Fibroblast of mammary gland (primary cell): Measurements from ENCODE around the gene MYO7A.

Experiments
- DNase-seq: peaks from one replicate; pipeline ENCODE4 v3.0.0-alpha.2; 2010; ENCODE audit warnings: low read depth
- H3K4me3 ChIP-seq: 2 replicates; pipeline ENCODE4 v1.5.1; 2011; ENCODE audit warnings: low read depth, mild to moderate bottlenecking, low read length, moderate library complexity; ENCODE audit not compliant: control insufficient read depth
- CTCF ChIP-seq: conservative IDR thresholded peaks from 2 replicates; pipeline ENCODE4 v1.5.1; 2011; ENCODE audit warnings: low read depth, low read length, inconsistent platforms; ENCODE audit not compliant: control insufficient read depth, insufficient read depth

Gene MYO7A

DNA sequence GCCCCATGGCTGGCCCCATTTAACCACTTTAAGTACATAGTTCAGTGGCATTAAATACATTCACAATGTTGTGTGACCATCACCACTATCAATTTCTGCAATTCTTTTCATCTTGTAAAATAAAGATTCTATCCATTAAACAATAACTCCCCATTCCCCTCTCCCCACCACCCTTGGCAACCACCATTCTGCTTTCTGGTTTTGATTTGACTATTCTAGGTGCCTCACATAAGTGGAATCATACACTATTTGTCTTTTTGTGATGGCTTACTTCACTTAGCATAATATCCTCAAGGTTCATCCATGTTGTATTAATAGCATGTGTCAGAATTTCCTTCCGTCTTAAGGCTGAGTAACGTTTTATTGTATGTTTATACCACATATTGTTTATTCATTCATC is 7.0 kb downstream of the MYO7A start:
- no peak for TF ChIP-seq CTCF

DNA sequence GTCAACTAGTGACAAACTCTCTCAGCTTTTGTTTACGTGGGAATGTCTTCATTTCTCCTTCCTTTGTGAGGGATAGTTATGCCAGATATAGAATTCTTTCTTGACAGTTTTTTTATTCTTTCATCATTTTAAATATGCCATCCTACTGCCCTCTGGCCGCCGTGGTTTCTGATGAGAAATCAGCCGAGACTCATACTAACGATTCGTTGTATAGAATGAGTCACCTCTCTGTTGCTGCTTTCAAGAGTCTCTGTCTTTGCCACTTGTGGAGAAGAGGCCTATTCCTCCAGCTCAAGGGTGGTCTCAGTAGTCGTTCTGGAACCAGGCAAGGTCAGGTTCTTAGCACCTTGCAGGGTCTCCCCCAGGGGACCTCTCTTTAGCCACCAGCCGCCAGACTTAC is 8.0 kb downstream of the MYO7A start:
- peak; percentile 51 for DNase-seq
- H3K4me3 ChIP-seq: no peak overlapping the region
- TF ChIP-seq CTCF: no peak

More for the DNA sequence above, 7.0 kb downstream of the MYO7A start:
- H3K4me3 ChIP-seq: no peak overlapping the region
- DNase-seq: no peak

- H3K4me3 ChIP-seq: no peak overlapping the region
- no peak for TF ChIP-seq CTCF
- no peak for DNase-seq
These were observed 8.9 kb downstream of the MYO7A start for GRCh38 chr11:77136784-77137420.

GRCh38 chr11:77137421-77137820 is 9.4 kb downstream of the MYO7A start:
- no peak overlapping the region for H3K4me3 ChIP-seq
- DNase-seq: no peak
- TF ChIP-seq CTCF: no peak

- H3K4me3 ChIP-seq: no peak overlapping the region
- TF ChIP-seq CTCF: no peak
- no peak for DNase-seq
These were observed 10.1 kb downstream of the MYO7A start for GRCh38 chr11:77138106-77138649.

DNA sequence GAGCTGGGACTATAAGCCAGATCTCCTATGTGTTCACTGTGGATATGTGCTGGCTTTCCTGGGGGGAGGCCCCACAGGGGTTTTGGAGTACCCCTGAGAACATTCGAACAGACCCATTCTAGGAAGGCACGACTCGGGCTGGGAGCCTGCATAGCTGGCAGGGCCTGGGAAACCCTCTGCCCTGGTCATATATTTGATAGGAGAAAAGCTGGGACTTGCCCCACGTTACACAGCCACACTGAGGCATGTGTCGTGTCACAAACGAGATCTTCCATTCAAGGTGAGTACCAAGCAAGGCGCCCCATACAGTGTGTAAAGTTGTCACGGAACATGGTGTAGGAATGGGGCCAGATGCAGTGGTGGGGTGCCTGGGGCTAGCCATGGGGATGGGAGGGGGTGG is 11.2 kb downstream of the MYO7A start:
- TF ChIP-seq CTCF: no peak
- H3K4me3 ChIP-seq: no peak overlapping the region
- no peak for DNase-seq
